IPS DF 19.7 (cell line): ENCODE data around the gene PLEKHA5.
"Not testable (repeated sequence)": the region's sequence is repeated elsewhere in the genome, so short reads cannot be mapped to it uniquely, and the experiment has no call there.

ENCODE experiments used
- DNase-seq: peaks from one replicate; pipeline ENCODE4 v3.0.0-alpha.2; 2013; ENCODE audit warnings: low read depth, low spot score

PLEKHA5 gene

GRCh38 chr12:19402211-19402610 lies 272.7 kb downstream of the PLEKHA5 start:
- DNase-seq: no peak

GRCh38 chr12:19402743-19403431 lies 273.4 kb downstream of the PLEKHA5 start:
- DNase-seq: no peak

GRCh38 chr12:19404242-19404880 lies 274.8 kb downstream of the PLEKHA5 start:
- no peak for DNase-seq

GRCh38 chr12:19409376-19409775 lies 279.8 kb downstream of the PLEKHA5 start:
- DNase-seq: no peak

GRCh38 chr12:19410211-19410610 lies 280.7 kb downstream of the PLEKHA5 start:
- DNase-seq: no peak

GRCh38 chr12:19410629-19411185 lies 281.2 kb downstream of the PLEKHA5 start:
- no peak for DNase-seq

- DNase-seq: no peak
Observed at GRCh38 chr12:19411234-19412204, 282.0 kb downstream of the PLEKHA5 start.

- no peak for DNase-seq
Observed at GRCh38 chr12:19412844-19413243, 283.3 kb downstream of the PLEKHA5 start.

GRCh38 chr12:19413582-19413981 lies 284.0 kb downstream of the PLEKHA5 start:
- not testable (repeated sequence) for DNase-seq

- no peak for DNase-seq
Observed at GRCh38 chr12:19415563-19415962, 286.0 kb downstream of the PLEKHA5 start.

- DNase-seq: no peak
Observed at GRCh38 chr12:19419086-19419485, 289.6 kb downstream of the PLEKHA5 start.

- no peak for DNase-seq
Observed at GRCh38 chr12:19421503-19422282, 292.2 kb downstream of the PLEKHA5 start.

GRCh38 chr12:19423166-19423930 lies 293.8 kb downstream of the PLEKHA5 start:
- DNase-seq: no peak
